HL-60/S4 (cell line): Measurements from ENCODE around the gene NUDT12.

ENCODE experiments used
- in situ Hi-C: fragments of 300-500 bp; cut with MboI; formaldehyde crosslinking; loops from 2 replicates; pipeline ENCODE4 v1.14.3; 2022; ENCODE audit warnings: low sequenced_read_pairs

NUDT12 gene

DNA sequence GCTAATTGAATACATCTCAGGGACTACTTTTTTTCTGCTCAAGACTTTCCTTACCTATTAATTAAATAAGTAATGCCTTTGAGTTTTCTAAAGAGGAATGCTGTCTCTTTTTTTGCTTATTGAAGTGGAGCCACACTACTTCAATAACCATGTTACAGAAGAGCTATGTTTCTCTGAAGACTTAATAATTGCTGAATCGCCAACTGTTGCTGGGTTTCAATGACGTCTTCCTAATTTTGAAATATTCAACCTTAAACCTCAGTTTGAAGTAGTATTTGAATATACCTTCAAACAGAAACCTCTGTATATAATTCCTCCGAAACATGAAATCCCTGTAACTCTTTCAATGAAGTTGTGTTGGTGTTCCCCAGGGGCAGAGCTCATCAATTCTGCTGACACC, 21.0 kb downstream of the NUDT12 start:
- in situ Hi-C loops: no loop called here

DNA sequence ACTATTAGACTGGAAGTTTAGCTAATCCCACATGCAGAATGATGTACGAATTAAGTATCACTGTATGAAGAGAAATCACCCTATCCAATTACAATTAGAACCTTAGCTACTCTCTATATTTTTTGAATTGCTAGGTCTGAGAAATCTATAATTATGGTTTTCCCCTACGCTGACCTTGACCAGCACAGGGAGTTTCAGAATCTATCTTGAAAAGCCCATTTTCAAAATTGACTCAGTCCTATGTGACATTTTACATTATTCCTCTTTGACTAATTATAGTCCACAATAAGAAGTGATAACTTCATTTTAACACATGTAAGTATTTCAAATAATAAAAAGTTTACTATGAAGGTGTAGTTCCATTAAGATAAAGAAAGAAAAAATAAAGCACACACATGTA, 21.5 kb downstream of the NUDT12 start:
- in situ Hi-C loops: no loop called here

GRCh38 chr5:103539376-103540330, 22.9 kb downstream of the NUDT12 start:
- in situ Hi-C loops: no loop called here

DNA sequence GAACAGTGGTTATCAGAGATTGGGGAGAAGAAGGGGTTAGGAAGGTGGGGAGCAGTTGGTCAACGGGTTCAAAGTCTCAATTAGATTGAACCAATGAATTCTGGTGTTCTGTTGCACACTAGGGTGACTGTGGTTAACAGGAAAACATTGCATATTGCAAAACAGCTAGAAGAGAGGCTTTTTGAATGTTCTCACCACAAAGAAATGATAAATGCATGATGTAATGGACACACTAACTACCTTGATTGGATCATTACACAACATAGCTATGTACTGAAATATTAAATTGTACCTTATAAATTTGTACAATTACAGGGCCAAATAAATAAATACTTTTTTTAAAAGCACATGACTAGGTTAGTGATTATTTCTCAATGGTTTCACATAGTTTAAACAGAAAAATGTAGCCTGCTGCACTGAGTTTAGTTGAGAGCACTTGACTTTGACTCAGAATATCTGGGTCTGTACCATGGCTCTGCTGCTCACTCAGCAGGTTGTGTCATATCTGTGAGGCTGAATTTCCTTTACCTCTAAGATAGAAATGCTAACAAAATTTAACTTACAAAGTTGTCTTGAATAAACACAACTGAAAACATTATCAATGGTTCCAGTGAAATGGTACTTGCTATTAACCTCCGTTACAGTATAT, 30.4 kb downstream of the NUDT12 start:
- in situ Hi-C loops: no loop called here

- in situ Hi-C loops: no loop called here
These were observed 36.2 kb downstream of the NUDT12 start for GRCh38 chr5:103526164-103526915.

DNA sequence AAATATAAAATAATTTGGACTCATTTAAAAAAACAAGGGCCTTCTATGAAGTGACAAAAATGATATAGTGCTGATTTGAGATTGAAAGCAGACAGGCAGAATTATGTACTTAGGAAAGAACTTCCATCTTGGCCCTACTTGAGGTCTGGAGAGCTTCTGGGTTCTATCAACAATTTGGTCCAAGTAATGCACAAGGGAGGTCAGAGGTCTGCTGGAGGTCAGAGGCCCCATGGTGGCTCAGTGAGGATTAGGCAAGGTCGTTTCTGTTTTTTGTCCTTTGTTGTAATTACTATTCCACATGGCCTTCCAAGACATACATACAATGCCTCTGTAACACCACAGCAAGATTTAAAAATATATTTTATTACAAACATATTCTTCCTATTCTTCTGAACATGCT, 37.2 kb downstream of the NUDT12 start:
- in situ Hi-C loops: no loop called here

DNA sequence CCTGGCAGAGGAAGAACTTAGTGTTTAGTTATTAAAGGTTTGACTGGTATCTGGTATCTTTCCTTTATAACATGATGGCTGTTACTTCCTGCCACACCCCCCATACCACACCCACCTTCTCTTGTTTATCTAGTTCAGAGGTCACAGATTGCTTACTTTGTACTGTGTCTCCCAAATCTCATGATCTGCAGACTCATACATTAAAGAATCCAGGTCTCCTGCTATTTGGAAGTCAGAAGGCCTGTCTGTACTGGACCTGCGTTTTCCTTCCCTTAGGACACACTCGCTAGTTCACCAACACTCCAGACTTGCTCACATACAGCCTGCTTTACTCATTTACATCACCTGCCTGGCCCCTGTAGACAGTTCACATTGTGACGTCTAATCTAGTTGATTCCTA, 39.3 kb downstream of the NUDT12 start:
- in situ Hi-C loops: no loop called here

GRCh38 chr5:103522586-103522985, 40.0 kb downstream of the NUDT12 start:
- in situ Hi-C loops: no loop called here

GRCh38 chr5:103519550-103519949, 43.0 kb downstream of the NUDT12 start:
- in situ Hi-C loops: no loop called here

- in situ Hi-C loops: no loop called here
These were observed 48.2 kb downstream of the NUDT12 start for GRCh38 chr5:103514371-103514770.

GRCh38 chr5:103513701-103514100, 48.9 kb downstream of the NUDT12 start:
- in situ Hi-C loops: no loop called here

DNA sequence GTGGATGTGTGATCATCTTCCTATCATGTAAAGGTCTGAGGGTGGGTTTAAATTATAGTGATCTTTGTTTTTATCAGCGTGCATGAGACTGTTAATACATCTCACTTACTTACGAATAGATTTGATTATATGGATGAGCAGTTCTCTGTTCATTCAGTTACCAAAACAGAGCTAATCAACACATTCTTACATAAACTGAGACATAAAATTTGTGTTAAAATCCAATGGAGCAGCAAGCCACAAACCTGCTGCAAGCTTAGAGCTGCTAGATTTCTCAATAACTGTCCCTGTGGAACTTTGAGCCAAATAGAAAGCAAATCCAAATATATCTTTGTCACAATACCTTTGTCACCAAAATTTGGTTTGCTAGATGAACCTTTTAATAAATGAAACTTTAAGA, 50.1 kb downstream of the NUDT12 start:
- in situ Hi-C loops: no loop called here

DNA sequence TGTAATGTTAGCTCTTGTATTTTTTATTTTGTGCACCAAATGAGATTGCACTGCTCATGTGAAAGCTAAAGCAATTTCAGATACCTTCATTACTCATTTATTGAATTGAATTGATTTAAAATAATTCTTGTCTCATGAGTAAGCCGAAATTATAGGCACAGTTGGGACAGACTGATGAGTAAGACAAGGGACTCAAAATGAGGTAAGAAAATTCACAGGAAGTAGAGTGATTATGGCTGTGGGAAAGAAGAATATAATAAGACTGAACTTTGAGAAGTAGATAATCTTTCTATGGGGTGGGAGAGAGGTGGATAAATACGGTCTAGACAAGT, 51.1 kb downstream of the NUDT12 start:
- in situ Hi-C loops: no loop called here

DNA sequence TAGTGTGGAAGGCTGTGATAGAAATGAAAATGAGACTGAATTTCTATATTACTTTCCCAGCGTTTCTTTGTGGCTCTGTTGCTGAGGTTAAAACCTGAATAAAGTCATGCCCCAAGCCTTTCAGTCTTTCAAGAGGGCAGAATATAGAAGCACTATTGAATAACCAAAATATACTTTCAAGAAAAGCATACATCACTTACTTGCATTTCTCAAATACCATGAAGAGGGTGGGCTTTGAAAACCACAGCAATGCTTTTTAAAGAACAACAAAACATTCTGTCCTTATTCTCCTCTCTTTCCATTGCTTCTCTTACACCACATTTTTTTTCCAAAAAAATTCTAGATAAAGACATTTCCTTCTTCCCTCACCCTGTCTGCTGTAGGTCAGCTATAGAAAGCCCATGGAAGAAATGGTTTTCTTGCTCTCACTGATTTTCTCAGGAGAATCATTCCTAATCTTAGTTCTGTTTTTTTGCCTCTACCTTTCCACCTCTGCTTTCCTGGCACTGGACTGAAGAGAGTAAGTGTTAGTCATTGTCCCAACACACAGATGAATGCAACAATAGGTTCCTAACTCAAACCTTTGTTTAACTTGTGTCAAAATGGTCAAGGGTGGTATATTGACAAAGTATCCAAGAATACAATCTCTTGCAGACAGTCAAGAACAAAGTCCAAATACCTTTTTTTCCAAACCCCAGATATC, 51.6 kb downstream of the NUDT12 start:
- in situ Hi-C loops: no loop called here

GRCh38 chr5:103505581-103506305, 56.8 kb downstream of the NUDT12 start:
- in situ Hi-C loops: no loop called here

DNA sequence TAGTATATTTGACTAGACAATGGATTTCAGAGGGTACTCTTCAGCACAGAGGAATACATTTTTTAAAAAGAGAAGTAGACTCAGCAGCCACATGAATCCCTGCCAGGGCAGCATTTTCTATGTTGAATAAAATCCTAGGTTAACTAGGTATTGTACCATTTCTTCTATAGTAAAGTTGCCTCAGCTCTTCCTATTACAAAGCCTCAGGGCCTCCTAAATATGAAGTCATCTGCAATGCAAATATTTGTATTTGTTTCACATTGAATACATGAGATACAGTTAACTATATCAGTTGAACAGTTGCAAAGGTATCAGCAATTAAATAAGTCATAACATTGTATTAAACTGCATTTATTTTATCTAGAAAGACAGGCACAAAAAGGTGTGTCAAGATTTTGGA, 59.5 kb downstream of the NUDT12 start:
- in situ Hi-C loops: no loop called here

GRCh38 chr5:103502662-103503061, 59.9 kb downstream of the NUDT12 start:
- in situ Hi-C loops: no loop called here
